IPS-20b (cell line): ENCODE measurements around the gene CAPN9.

Experiments used
- H3K27ac ChIP-seq: one replicate; pipeline ENCODE4 v1.5.1; 2013; ENCODE audit warnings: low read length
- H3K27me3 ChIP-seq: 2 replicates; pipeline ENCODE4 v1.6.1; 2013; ENCODE audit warnings: mild to moderate bottlenecking, low read length, inconsistent platforms; ENCODE audit not compliant: insufficient read depth
- H3K36me3 ChIP-seq: 2 replicates; pipeline ENCODE4 v1.6.1; 2013; ENCODE audit warnings: low read depth, mild to moderate bottlenecking, inconsistent platforms, low read length, moderate library complexity; ENCODE audit not compliant: insufficient read depth
- H3K4me1 ChIP-seq: 2 replicates; pipeline ENCODE4 v1.6.1; 2013; ENCODE audit warnings: mild to moderate bottlenecking, control low read depth, inconsistent platforms, low read length, moderate library complexity; ENCODE audit not compliant: insufficient read depth
- H3K4me3 ChIP-seq: 2 replicates; pipeline ENCODE4 v1.5.1; 2013; ENCODE audit warnings: mild to moderate bottlenecking, low read length, inconsistent platforms
- H3K9ac ChIP-seq: 2 replicates; pipeline ENCODE4 v1.6.1; 2013; ENCODE audit warnings: low read depth, mild to moderate bottlenecking, inconsistent platforms, low read length, moderate library complexity
- H3K9me3 ChIP-seq: 2 replicates; pipeline ENCODE4 v1.6.1; 2013; ENCODE audit warnings: mild to moderate bottlenecking, low read depth, low read length, inconsistent platforms; ENCODE audit not compliant: insufficient read depth

Gene CAPN9

DNA sequence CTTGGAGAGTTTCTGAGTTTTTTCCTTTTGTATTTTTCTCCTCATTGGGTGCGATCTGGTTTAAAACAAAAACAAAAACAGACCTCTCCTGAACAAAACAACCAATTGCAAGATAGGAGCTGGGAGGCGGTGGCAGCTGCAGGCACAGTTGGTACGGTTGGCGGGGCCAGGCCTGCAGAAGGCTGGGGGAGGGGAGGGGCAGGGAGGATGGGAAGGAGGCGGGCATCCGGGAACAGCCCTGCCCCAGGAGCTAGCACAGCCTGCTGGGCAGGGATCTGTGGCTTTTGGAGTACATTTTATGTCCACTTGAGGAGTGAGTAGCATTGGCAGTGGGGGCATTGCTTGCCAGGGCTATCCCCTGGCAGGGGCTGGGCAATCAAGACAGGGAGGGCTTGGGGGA is 5.2 kb downstream of the CAPN9 start:
- Histone ChIP-seq H3K4me3 (peak overlapping the region; percentile 34; the same call in 1 of the 2 replicates), H3K27ac (no peak overlapping the region), H3K9ac (peak overlapping the region; percentile 76; the same call in 1 of the 2 replicates)

GRCh38 chr1:230753191-230753585 is 6.0 kb downstream of the CAPN9 start:
- Histone ChIP-seq H3K9me3 (no peaks in the 10 kb centered on the region), H3K4me3 (peak overlapping the region; percentile 39; the same call in 1 of the 2 replicates), H3K4me1 (peaks cover 25% of the 10 kb centered on the region; the same call in 1 of the 2 replicates), H3K9ac (peak overlapping the region; percentile 76; the same call in 1 of the 2 replicates), H3K27me3 (no peaks in the 10 kb centered on the region), H3K27ac (peak overlapping the region; percentile 69), H3K36me3 (no peaks in the 10 kb centered on the region)

More for the DNA sequence above, 5.2 kb downstream of the CAPN9 start:
- H3K4me1 ChIP-seq = peaks cover 25% of the 10 kb centered on the region; the same call in 1 of the 2 replicates
- H3K9me3 ChIP-seq = no peaks in the 10 kb centered on the region
- H3K27me3 ChIP-seq = no peaks in the 10 kb centered on the region
- H3K36me3 ChIP-seq = no peaks in the 10 kb centered on the region

GRCh38 chr1:230753586-230754251 is 6.5 kb downstream of the CAPN9 start:
- H3K36me3 ChIP-seq = no peaks in the 10 kb centered on the region

DNA sequence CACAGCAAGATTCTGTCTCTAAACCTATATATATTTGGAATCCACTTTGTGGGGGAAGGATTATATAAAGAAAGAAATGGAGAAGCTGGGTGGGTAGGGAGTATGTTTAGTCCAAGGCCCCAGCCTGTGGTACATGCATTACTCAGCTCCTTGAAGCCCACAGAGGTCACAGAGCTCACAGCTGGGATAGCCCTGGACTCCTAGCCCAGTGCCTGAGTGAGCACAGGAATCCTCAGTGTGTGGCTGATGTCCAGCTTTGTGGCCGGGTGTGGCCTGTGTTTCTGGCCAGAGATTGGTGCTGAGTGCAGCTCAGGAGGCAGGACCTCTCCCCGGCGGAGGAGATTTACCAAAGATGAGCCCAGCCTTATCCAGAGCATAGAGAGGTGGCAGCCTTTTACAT is 7.6 kb downstream of the CAPN9 start:
- Histone ChIP-seq H3K36me3 (no peaks in the 10 kb centered on the region), H3K4me3 (no peak overlapping the region), H3K27me3 (no peaks in the 10 kb centered on the region), H3K4me1 (peaks cover 25% of the 10 kb centered on the region; the same call in 1 of the 2 replicates), H3K9ac (no peak overlapping the region), H3K27ac (no peak overlapping the region), H3K9me3 (no peaks in the 10 kb centered on the region)

More at GRCh38 chr1:230753586-230754251, 6.5 kb downstream of the CAPN9 start:
- Histone ChIP-seq H3K9me3 (no peaks in the 10 kb centered on the region), H3K4me1 (peaks cover 25% of the 10 kb centered on the region; the same call in 1 of the 2 replicates), H3K9ac (peak overlapping the region; percentile 76; the same call in 1 of the 2 replicates), H3K27ac (peak overlapping the region; percentile 69), H3K4me3 (peak overlapping the region; percentile 60), H3K27me3 (no peaks in the 10 kb centered on the region)

DNA sequence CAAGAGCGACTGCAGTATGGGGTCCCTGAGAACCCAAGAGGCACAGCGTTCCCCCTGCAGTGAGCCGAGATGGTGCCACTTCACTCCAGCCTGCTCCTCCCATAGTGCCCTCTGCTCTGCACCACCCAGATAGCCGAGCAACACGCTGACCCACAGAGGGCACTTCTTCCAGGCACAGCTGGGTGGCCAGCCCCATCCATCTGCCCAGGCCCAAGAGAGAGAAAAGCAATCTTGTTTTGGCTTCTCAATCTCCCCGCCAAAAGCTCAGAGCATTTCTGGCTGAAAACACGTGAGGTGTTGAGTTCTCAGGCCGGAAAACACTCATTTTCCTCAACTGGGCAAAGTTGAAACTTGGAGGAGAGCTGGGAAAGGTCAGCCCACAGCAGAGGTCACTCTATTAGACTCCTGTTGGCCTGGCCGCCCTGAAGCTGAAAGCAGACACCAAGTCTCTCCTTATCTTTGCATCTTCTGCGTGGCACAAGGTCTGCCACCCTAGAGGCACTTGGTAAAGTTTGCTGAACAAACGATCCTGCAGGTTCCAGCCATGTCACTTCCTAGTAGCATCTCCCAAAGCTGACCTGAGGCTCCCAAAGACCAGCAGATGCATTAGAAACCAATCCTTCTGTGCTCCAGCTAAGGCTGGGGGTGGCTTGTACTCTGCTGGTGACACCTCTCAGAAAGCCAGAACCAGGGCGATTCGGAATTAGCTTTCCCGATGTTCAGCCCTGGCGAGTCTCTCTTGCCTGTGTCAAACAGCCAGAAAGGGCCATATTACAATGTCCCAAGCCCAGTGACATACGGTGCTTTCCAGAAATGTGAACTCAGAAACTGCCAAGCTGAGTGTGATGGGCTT is 10.9 kb downstream of the CAPN9 start:
- no peak overlapping the region for H3K27ac ChIP-seq
- H3K4me1 ChIP-seq = peaks cover 4% of the 10 kb centered on the region; the same call in 1 of the 2 replicates
- no peaks in the 10 kb centered on the region for H3K9me3 ChIP-seq
- H3K9ac ChIP-seq = no peak overlapping the region
- H3K27me3 ChIP-seq = no peaks in the 10 kb centered on the region
- no peak overlapping the region for H3K4me3 ChIP-seq
- no peaks in the 10 kb centered on the region for H3K36me3 ChIP-seq

DNA sequence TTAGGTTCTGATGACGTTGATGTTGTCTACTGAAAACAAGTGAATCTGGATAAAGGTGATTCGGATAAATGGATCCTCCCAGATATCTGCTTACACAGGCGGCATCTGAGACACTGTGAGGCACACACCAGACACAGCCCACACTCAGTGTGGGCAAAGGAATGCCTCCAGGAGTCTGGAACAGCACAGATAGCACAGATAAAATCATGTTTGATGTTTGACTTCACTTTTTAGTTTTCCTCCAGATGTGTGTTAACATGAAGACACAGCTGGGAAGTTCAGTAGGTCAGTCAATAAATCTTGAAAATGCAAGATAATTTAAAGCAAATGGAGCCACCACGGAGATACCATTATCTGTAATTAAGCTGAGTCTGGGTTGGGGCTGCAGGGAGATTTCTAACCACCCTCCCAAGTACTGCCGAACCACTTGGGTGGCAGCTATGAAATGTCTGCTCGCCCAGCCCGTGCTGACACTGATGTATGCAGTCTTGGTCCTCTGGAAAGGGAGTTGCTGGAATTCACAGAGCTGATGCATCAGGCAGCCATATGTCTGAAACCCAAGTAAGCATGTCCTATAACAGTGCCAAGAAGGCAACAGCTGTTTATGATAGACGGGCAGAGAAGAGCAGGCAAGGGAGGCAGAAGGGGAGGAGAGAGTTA is 11.7 kb downstream of the CAPN9 start:
- Histone ChIP-seq H3K9ac (no peak overlapping the region), H3K4me1 (no peaks in the 10 kb centered on the region), H3K9me3 (no peaks in the 10 kb centered on the region), H3K27ac (no peak overlapping the region), H3K27me3 (no peaks in the 10 kb centered on the region), H3K36me3 (no peaks in the 10 kb centered on the region), H3K4me3 (no peak overlapping the region)

- Histone ChIP-seq H3K4me1 (no peaks in the 10 kb centered on the region), H3K36me3 (no peaks in the 10 kb centered on the region), H3K9me3 (no peaks in the 10 kb centered on the region), H3K27ac (no peak overlapping the region), H3K27me3 (no peaks in the 10 kb centered on the region), H3K9ac (no peak overlapping the region), H3K4me3 (no peak overlapping the region)
Observed at GRCh38 chr1:230759369-230760065, 12.3 kb downstream of the CAPN9 start.

DNA sequence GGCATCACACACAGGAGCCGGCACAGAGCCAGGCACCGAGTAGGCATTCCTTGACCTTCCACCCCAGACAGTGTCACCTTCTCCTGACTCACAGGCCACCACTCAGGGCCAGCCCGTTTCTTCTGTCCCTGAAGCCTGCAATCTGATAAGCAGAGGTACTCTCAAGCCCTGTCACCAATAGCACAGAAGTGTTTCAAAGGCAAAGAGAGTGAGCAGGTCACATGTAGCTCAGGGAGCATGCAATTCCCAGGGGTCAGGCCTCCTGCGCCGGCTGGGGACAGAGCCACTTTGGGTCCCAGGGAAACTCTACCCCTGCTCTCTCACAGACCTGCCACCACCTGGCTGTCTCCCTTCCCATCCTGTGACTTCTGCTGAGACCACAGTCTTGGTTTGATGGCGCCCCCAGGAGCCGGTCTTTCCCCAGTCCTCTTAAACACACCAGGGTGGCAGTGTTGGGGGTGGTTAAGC is 13.2 kb downstream of the CAPN9 start:
- H3K4me1 ChIP-seq = no peaks in the 10 kb centered on the region
- no peak overlapping the region for H3K27ac ChIP-seq
- no peak overlapping the region for H3K9ac ChIP-seq
- H3K36me3 ChIP-seq = no peaks in the 10 kb centered on the region
- no peaks in the 10 kb centered on the region for H3K9me3 ChIP-seq
- H3K27me3 ChIP-seq = no peaks in the 10 kb centered on the region
- no peak overlapping the region for H3K4me3 ChIP-seq

DNA sequence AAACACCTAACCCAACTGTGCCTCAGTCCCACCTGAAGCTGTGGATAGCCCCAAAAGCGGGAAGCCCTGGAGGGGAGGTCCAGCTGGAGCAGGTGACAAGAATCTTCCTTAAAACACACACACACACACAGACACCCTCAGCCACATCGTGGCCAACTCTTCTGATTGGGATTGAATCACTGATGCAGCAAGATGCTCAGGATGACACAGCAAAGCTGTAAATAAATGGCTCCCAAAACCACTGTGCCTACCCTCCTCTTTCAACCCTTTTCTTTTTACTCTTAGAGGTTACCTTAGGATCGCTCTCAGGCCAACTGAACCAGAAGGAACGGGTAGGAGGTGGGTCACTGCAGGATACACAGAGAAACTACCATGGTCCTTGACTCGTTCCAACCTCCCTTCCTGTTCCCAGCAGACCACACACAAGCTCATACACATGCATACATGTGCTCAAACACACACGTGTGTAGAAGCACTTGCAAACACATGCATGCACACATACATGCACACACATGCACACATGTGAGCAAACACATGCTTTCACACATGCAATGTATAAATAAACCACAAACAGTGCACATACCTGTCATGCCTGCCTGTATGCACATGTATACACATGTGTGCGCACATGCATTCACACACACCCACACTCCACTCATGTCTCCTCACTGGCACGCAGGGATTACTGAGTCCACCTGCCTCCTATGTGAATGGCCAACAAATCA is 14.4 kb downstream of the CAPN9 start:
- Histone ChIP-seq H3K9ac (no peak overlapping the region), H3K4me1 (no peaks in the 10 kb centered on the region), H3K4me3 (no peak overlapping the region), H3K9me3 (no peaks in the 10 kb centered on the region), H3K27ac (no peak overlapping the region), H3K27me3 (no peaks in the 10 kb centered on the region), H3K36me3 (no peaks in the 10 kb centered on the region)

DNA sequence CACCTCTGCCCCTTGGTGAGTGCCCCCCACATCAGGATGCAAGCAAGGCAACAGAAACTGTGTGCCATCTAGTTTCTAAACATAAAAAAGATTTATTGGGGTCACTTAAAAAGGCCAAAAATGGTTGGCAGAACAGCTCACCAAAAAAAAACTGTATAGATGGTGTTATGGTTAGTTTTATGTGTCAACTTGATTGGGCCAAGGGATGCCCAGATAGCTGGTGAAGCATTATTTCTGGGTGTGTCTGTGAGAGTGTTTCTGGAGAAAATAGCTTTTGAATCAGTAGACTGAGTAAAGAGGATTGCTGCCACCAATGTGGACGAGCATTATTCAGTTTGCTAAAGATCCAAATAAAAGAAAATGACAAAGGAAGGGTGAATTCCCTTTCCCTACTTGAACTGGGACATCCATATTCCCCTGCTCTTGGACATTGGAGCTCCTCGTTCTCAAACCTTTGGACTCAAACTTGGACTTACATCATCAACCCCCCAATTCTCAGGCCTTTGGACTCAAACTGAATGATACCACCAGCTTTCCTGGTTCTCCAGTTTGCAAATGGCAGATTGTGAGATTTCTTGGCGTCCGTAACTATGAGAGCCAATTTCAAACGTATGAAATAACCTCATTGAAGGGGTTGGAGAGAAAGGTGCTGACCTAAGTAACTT is 16.9 kb downstream of the CAPN9 start:
- H3K9me3 ChIP-seq = no peaks in the 10 kb centered on the region
- no peak overlapping the region for H3K4me3 ChIP-seq
- H3K27me3 ChIP-seq = no peaks in the 10 kb centered on the region
- H3K36me3 ChIP-seq = no peaks in the 10 kb centered on the region
- H3K4me1 ChIP-seq = no peaks in the 10 kb centered on the region
- H3K9ac ChIP-seq = no peak overlapping the region
- no peak overlapping the region for H3K27ac ChIP-seq
